MM.1S (cell line): ENCODE results near the gene CD93.

ENCODE experiments used
- EZH2phosphoT487 ChIP-seq: fragments of 300-600 bp; sonication (generic); IDR thresholded peaks from 2 replicates; pipeline ENCODE4 v1.6.1; 2018; ENCODE audit warnings: antibody characterized with exemption, low read length
- TF ChIP-seq, protein P1 (sequence below): fragments of 300-600 bp; sonication (generic); IDR thresholded peaks from 2 replicates; pipeline ENCODE4 v1.5.1; 2016; ENCODE audit warnings: antibody characterized with exemption, low read length, mixed read lengths

DNA sequence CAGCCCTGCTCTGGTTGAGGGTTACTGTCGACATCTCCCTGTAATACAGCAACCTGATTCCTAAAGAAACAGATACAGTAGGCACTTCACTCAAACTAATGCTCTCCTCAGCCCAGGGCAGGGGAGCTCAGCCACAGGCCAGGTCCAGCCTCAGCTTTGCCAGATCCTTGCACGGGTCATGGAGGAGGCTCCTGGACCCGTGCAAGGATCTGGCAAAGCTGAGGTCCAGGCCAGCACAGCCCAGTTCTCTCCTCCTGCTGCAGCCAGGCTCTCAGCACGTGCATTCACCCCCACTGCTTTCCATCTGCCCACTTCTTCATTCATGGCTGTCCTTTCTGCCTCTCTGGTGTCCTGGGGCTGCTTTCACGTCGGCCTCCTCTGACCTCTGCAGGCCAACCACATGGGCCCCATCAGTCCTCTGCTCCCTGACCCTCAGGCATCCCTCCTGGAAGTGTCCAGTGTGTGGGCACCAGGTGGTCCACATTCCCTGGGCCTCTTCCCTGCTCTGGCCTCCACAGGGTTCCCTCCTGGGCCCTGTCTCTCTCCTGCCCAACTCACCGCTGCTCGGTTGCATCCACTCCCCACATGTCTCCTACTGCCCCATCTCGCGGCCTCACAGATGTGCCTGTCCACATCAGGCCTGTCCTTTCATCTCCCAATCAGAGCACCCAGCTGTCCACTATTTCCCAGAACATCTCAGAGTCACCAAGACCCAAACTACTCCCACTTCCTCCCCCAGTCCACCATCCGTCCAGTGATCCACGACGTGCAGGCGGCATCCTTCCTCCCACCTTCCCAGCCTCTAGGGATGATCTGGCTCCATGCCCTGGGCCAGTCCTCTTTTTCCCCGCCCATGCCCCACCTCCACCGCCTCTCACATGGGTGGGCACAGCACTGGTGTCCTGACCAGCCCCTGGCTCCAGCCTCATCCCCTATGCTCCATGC lies 11.8 kb upstream of the CD93 start:
- TF ChIP-seq, protein P1, sequence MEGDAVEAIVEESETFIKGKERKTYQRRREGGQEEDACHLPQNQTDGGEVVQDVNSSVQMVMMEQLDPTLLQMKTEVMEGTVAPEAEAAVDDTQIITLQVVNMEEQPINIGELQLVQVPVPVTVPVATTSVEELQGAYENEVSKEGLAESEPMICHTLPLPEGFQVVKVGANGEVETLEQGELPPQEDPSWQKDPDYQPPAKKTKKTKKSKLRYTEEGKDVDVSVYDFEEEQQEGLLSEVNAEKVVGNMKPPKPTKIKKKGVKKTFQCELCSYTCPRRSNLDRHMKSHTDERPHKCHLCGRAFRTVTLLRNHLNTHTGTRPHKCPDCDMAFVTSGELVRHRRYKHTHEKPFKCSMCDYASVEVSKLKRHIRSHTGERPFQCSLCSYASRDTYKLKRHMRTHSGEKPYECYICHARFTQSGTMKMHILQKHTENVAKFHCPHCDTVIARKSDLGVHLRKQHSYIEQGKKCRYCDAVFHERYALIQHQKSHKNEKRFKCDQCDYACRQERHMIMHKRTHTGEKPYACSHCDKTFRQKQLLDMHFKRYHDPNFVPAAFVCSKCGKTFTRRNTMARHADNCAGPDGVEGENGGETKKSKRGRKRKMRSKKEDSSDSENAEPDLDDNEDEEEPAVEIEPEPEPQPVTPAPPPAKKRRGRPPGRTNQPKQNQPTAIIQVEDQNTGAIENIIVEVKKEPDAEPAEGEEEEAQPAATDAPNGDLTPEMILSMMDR = no peak
- no peak for TF ChIP-seq EZH2phosphoT487
